H9 (cell line): ENCODE data around the gene MCEE. TPM values are rescaled to one million over a fixed set of nuclear protein-coding genes. Genes with fewer than 3 reads are reported as not detected.

Experiments
- DNase-seq: peaks from one replicate; pipeline ENCODE4 v3.0.0-alpha.2; 2017
- H2AFZ ChIP-seq: one replicate; pipeline ENCODE4 v1.6.1; 2013; ENCODE audit warnings: mild to moderate bottlenecking, low read length, control low read depth, moderate library complexity
- H2AK5ac ChIP-seq: 2 replicates; pipeline ENCODE4 v1.6.1; 2013; ENCODE audit warnings: low read length, control low read depth, mixed read lengths; ENCODE audit not compliant: insufficient read length
- H2BK120ac ChIP-seq: one replicate; pipeline ENCODE4 v1.6.1; 2013; ENCODE audit warnings: low read depth, mild to moderate bottlenecking, low read length, control low read depth, inconsistent platforms; ENCODE audit not compliant: poor library complexity, severe bottlenecking
- H2BK12ac ChIP-seq: 2 replicates; pipeline ENCODE4 v1.6.1; 2013; ENCODE audit warnings: low read length, control low read depth, mixed read lengths, low read depth; ENCODE audit not compliant: insufficient read length
- H2BK15ac ChIP-seq: 2 replicates; pipeline ENCODE4 v1.6.1; 2013; ENCODE audit warnings: low read depth, low read length, control low read depth
- H2BK20ac ChIP-seq: one replicate; pipeline ENCODE4 v1.6.1; 2013; ENCODE audit warnings: low read depth, mild to moderate bottlenecking, low read length, control low read depth, inconsistent platforms; ENCODE audit not compliant: poor library complexity, severe bottlenecking
- H2BK5ac ChIP-seq: 2 replicates; pipeline ENCODE4 v1.6.1; 2013; ENCODE audit warnings: low read length, control low read depth, mixed read lengths; ENCODE audit not compliant: insufficient read length
- H3K14ac ChIP-seq: 2 replicates; pipeline ENCODE4 v1.6.1; 2013; ENCODE audit warnings: low read length, control low read depth; ENCODE audit not compliant: insufficient read depth
- H3K18ac ChIP-seq: 2 replicates; pipeline ENCODE4 v1.6.1; 2013; ENCODE audit warnings: low read depth, mild to moderate bottlenecking, mixed read lengths, low read length, control low read depth; ENCODE audit not compliant: insufficient read length
- H3K23ac ChIP-seq: 2 replicates; pipeline ENCODE4 v1.6.1; 2013; ENCODE audit warnings: low read length, control low read depth, mixed read lengths, low read depth; ENCODE audit not compliant: insufficient read length
- H3K23me2 ChIP-seq: 2 replicates; pipeline ENCODE4 v1.6.1; 2013; ENCODE audit warnings: low read depth, mild to moderate bottlenecking, mixed read lengths, low read length, control low read depth; ENCODE audit not compliant: insufficient read length, poor library complexity, severe bottlenecking
- H3K27ac ChIP-seq: 2 replicates; pipeline ENCODE4 v1.5.1; 2013; ENCODE audit warnings: low read length, control low read depth, mixed read lengths, low read depth; ENCODE audit not compliant: insufficient read length
- H3K27me3 ChIP-seq: 2 replicates; pipeline ENCODE4 v1.6.1; 2013; ENCODE audit warnings: low read length, control low read depth, inconsistent platforms; ENCODE audit not compliant: insufficient read depth
- H3K4ac ChIP-seq: 2 replicates; pipeline ENCODE4 v1.6.1; 2013; ENCODE audit warnings: low read depth, mild to moderate bottlenecking, control low read depth, inconsistent platforms, low read length, moderate library complexity
- H3K4me1 ChIP-seq: 2 replicates; pipeline ENCODE4 v1.6.1; 2013; ENCODE audit warnings: low read length, control low read depth, inconsistent platforms; ENCODE audit not compliant: insufficient read depth
- H3K4me2 ChIP-seq: 2 replicates; pipeline ENCODE4 v1.6.1; 2013; ENCODE audit warnings: low read length, control low read depth, mixed read lengths; ENCODE audit not compliant: insufficient read length, insufficient read depth
- H3K56ac ChIP-seq: 2 replicates; pipeline ENCODE4 v1.6.1; 2013; ENCODE audit warnings: low read depth, mild to moderate bottlenecking, mixed read lengths, low read length, control low read depth; ENCODE audit not compliant: insufficient read length
- H3K79me1 ChIP-seq: 2 replicates; pipeline ENCODE4 v1.6.1; 2013; ENCODE audit warnings: low read depth, mild to moderate bottlenecking, moderate library complexity, low read length, control low read depth, inconsistent platforms; ENCODE audit not compliant: insufficient read depth, poor library complexity, severe bottlenecking
- H3K79me2 ChIP-seq: 2 replicates; pipeline ENCODE4 v1.6.1; 2013; ENCODE audit warnings: low read length, control low read depth, inconsistent platforms; ENCODE audit not compliant: insufficient read depth
- H3K9ac ChIP-seq: 2 replicates; pipeline ENCODE4 v1.6.1; 2013; ENCODE audit warnings: low read length, control low read depth, mixed read lengths; ENCODE audit not compliant: insufficient read length; ENCODE audit errors: extremely low read depth
- H3K9me3 ChIP-seq: one replicate; pipeline ENCODE4 v1.6.1; 2013; ENCODE audit warnings: low read depth, low read length, inconsistent platforms; ENCODE audit not compliant: control insufficient read depth
- H3T11ph ChIP-seq: one replicate; pipeline ENCODE4 v1.6.1; 2013; ENCODE audit warnings: mild to moderate bottlenecking, low read length, control low read depth, inconsistent platforms
- H4K20me1 ChIP-seq: one replicate; pipeline ENCODE4 v1.6.1; 2013; ENCODE audit not compliant: control insufficient read depth, insufficient read length, insufficient read depth
- H4K5ac ChIP-seq: 2 replicates; pipeline ENCODE4 v1.6.1; 2013; ENCODE audit warnings: low read depth, mild to moderate bottlenecking, mixed read lengths, low read length, control low read depth; ENCODE audit not compliant: insufficient read length
- H4K8ac ChIP-seq: replicated peaks from 2 replicates; pipeline ENCODE4 v1.6.1; 2013; ENCODE audit warnings: low read length, control low read depth, mixed read lengths, low read depth; ENCODE audit not compliant: insufficient read length
- H4K91ac ChIP-seq: 2 replicates; pipeline ENCODE4 v1.6.1; 2013; ENCODE audit warnings: low read depth, mild to moderate bottlenecking, moderate library complexity, mixed read lengths, low read length, control low read depth; ENCODE audit not compliant: insufficient read length
- H3K27ac Mint-ChIP-seq, 3 experiments: 2 replicates in 2 of 3; 3 replicates in 1 of 3; pipeline ENCODE4 v1.8.0; 2020 to 2021; ENCODE audit warnings: mixed read lengths in 3 of 3, mild to moderate bottlenecking in 1 of 3, moderate library complexity in 1 of 3
- H3K27me3 Mint-ChIP-seq: 2 replicates; pipeline ENCODE4 v1.8.0; 2021; ENCODE audit warnings: low read depth, mild to moderate bottlenecking, moderate library complexity, mixed read lengths
- H3K36me3 Mint-ChIP-seq, 3 experiments: 2 replicates in 2 of 3; 3 replicates in 1 of 3; pipeline ENCODE4 v1.8.0; 2020 to 2021; ENCODE audit warnings: low read depth in 3 of 3, mixed read lengths in 3 of 3; ENCODE audit not compliant: insufficient read depth in 1 of 3
- H3K4me1 Mint-ChIP-seq, 2 experiments: 2 replicates each; pipeline ENCODE4 v1.8.0; 2020; ENCODE audit warnings: mixed read lengths in 2 of 2
- H3K4me3 Mint-ChIP-seq, 2 experiments: 2 replicates in 1 of 2; 3 replicates in 1 of 2; pipeline ENCODE4 v1.8.0; 2020 to 2021; ENCODE audit warnings: mild to moderate bottlenecking in 2 of 2, mixed read lengths in 2 of 2, moderate library complexity in 1 of 2
- H3K9me3 Mint-ChIP-seq, 2 experiments: 2 replicates in 1 of 2; 3 replicates in 1 of 2; pipeline ENCODE4 v1.8.0; 2020; ENCODE audit warnings: mild to moderate bottlenecking in 2 of 2, mixed read lengths in 2 of 2, moderate library complexity in 1 of 2
- CTCF ChIP-seq: fragments of 200-600 bp; sonication (generic); conservative IDR thresholded peaks from 3 replicates; pipeline ENCODE4 v1.8.0; 2021; ENCODE audit warnings: antibody characterized with exemption, mild to moderate bottlenecking
- WGBS: extraction: QIAGEN DNeasy Blood & Tissue Kit; methylation state at CpG from one replicate; pipeline ENCODE4 v1.1.7; 2013; ENCODE audit warnings: missing lambda C conversion rate, low lambda C conversion rate, mixed read lengths; ENCODE audit not compliant: insufficient read length; ENCODE audit errors: extremely low coverage; 5-methylcytosine and 5-hydroxymethylcytosine counted together
- total RNA-seq: library from RNA; stranded (reverse); gene quantifications from 2 replicates; pipeline ENCODE4 v1.2.1, GENCODE V29; 2021

The MCEE gene
- total RNA-seq, 1 experiment from 2014 or later: 12.5 TPM

- H2BK15ac ChIP-seq: no peak overlapping the region
- H3K56ac ChIP-seq: no peak overlapping the region
- no peak overlapping the region for H4K91ac ChIP-seq
- H3K79me2 ChIP-seq: no peaks in the 10 kb centered on the region
- H3K4me3 Mint-ChIP-seq: no peak overlapping the region; a peak in 1 of 5 replicates
- H4K20me1 ChIP-seq: no peaks in the 10 kb centered on the region
- no peak overlapping the region for H3K23ac ChIP-seq
- no peak overlapping the region for H3K9ac ChIP-seq
- H3K4me1 ChIP-seq: peaks cover 2% of the 10 kb centered on the region; the same call in 1 of the 2 replicates
- no peak overlapping the region for H4K5ac ChIP-seq
- no CpG with 5 or more reads among the region's 5 CpGs for WGBS
- H2BK12ac ChIP-seq: no peak overlapping the region
- TF ChIP-seq CTCF: no peak
- H3K23me2 ChIP-seq: no peaks in the 10 kb centered on the region
- no peak overlapping the region for H3K18ac ChIP-seq
- no peak overlapping the region for H2AK5ac ChIP-seq
- no peak overlapping the region for H3T11ph ChIP-seq
- DNase-seq: no peak
- H2BK5ac ChIP-seq: no peak overlapping the region
- H3K27me3 ChIP-seq: no peaks in the 10 kb centered on the region
- H4K8ac ChIP-seq: no peak overlapping the region
- H3K27me3 Mint-ChIP-seq: peaks cover 2% of the 10 kb centered on the region
- no peak overlapping the region for H3K14ac ChIP-seq
- H3K4me1 Mint-ChIP-seq: peaks cover 43 to 44% of the 10 kb centered on the region in 2 experiments
- H3K9me3 ChIP-seq: no peaks in the 10 kb centered on the region
- no peaks in the 10 kb centered on the region for H3K9me3 Mint-ChIP-seq
- no peaks in the 10 kb centered on the region for H3K79me1 ChIP-seq
- H3K4ac ChIP-seq: no peak overlapping the region
- H2AFZ ChIP-seq: no peak overlapping the region
- H3K36me3 Mint-ChIP-seq: peaks cover 3 to 19% (median 13%) of the 10 kb centered on the region in 3 experiments; a peak in 6 of 7 replicates
- H2BK120ac ChIP-seq: no peak overlapping the region
- no peak overlapping the region for H2BK20ac ChIP-seq
- H3K27ac ChIP-seq: no peak overlapping the region
- no peak overlapping the region for H3K4me2 ChIP-seq
- no peak overlapping the region for H3K27ac Mint-ChIP-seq
Observed at GRCh38 chr2:71082402-71083252, 47.4 kb downstream of the MCEE start.
